Small intestine (tissue), 7 donors: Measurements from ENCODE around the gene SUPT4H1. TPM values are rescaled to one million over a fixed set of nuclear protein-coding genes. Genes with fewer than 3 reads are reported as not detected.

ENCODE experiments used
- DNase-seq, 2 donors: peaks; one replicate each; pipeline versions ENCODE4 v3.0.0 to v3.0.0-alpha.2; 2013
- FAIRE-seq: peaks from 2 replicates; lab custom pipeline; 2012; peaks lifted over from hg19 to GRCh38; lab: Jason Lieb, UNC
- H3K27ac ChIP-seq, 3 donors: one replicate each; pipeline ENCODE4 v1.5.1; 2013; ENCODE audit warnings: low read length in 2 of 3, mild to moderate bottlenecking in 2 of 3, control low read depth in 1 of 3, inconsistent platforms in 1 of 3, low read depth in 1 of 3, moderate library complexity in 1 of 3
- H3K27me3 ChIP-seq, 3 donors: one replicate each; pipeline ENCODE4 v1.6.1; 2013; ENCODE audit warnings: low read length in 3 of 3, inconsistent platforms in 1 of 3; ENCODE audit not compliant: control insufficient read depth in 3 of 3, insufficient read depth in 3 of 3
- H3K36me3 ChIP-seq, 3 donors: one replicate each; pipeline ENCODE4 v1.6.1; 2013; ENCODE audit warnings: low read length in 3 of 3, inconsistent platforms in 1 of 3, low read depth in 1 of 3, mild to moderate bottlenecking in 1 of 3, moderate library complexity in 1 of 3; ENCODE audit not compliant: control insufficient read depth in 3 of 3, insufficient read depth in 2 of 3
- H3K4me1 ChIP-seq, 3 donors: one replicate each; pipeline ENCODE4 v1.6.1; 2013; ENCODE audit warnings: low read length in 2 of 3, inconsistent platforms in 1 of 3, low read depth in 1 of 3, mild to moderate bottlenecking in 1 of 3, moderate library complexity in 1 of 3; ENCODE audit not compliant: control insufficient read depth in 3 of 3, insufficient read depth in 2 of 3
- H3K4me3 ChIP-seq, 3 donors: one replicate each; pipeline ENCODE4 v1.5.1; 2013; ENCODE audit warnings: low read length in 3 of 3, control low read depth in 1 of 3, inconsistent platforms in 1 of 3, low read depth in 1 of 3, mild to moderate bottlenecking in 1 of 3, moderate library complexity in 1 of 3
- H3K9me3 ChIP-seq, 2 donors: one replicate each; pipeline ENCODE4 v1.6.1; 2013; ENCODE audit warnings: low read depth in 1 of 2, low read length in 1 of 2; ENCODE audit not compliant: control insufficient read depth in 2 of 2, insufficient read depth in 1 of 2
- WGBS, 3 donors: extraction: QIAGEN DNeasy Blood & Tissue Kit; methylation state at CpG; one replicate each; pipeline ENCODE4 v1.1.7; 2013; 5-methylcytosine and 5-hydroxymethylcytosine counted together
- polyA plus RNA-seq, 4 donors: library from polyadenylated mRNA; stranded (reverse) in 3 of 4; unstranded in 1 of 4; fragments of 200-250 nt in 3 of 4; fragments of 120-200 nt in 1 of 4; gene quantifications; one replicate each; pipeline versions ENCODE4 v1.2.1 to v1.2.3, GENCODE V29; 2013
- donor health status: healthy with polysubstance abuse.
- donor health status: control.
- donor health status: control.
- donor health status: Bipolar disorder and iron deficiency.
- donor health status: healthy.

The SUPT4H1 gene
- polyA plus RNA-seq, 4 donors: 70.3 to 102 (median 79.7) TPM

GRCh38 chr17:58325976-58326468, 26.0 kb downstream of the SUPT4H1 start:
- FAIRE-seq: no peak
- Histone ChIP-seq H3K4me1 (peaks cover 0 to 19% (median 3%) of the 10 kb centered on the region in 3 donors), H3K27ac (no peak overlapping the region), H3K36me3 (peaks cover 0 to 9% (median 0%) of the 10 kb centered on the region in 3 donors), H3K4me3 (no peak overlapping the region), H3K27me3 (peaks cover 0 to 9% (median 2%) of the 10 kb centered on the region in 3 donors), H3K9me3 (no peaks in the 10 kb centered on the region)
- WGBS, 3 donors: 74 to 81% (median 78%) methylated on average over 11 of the region's 11 CpGs
- DNase-seq: no peak

DNA sequence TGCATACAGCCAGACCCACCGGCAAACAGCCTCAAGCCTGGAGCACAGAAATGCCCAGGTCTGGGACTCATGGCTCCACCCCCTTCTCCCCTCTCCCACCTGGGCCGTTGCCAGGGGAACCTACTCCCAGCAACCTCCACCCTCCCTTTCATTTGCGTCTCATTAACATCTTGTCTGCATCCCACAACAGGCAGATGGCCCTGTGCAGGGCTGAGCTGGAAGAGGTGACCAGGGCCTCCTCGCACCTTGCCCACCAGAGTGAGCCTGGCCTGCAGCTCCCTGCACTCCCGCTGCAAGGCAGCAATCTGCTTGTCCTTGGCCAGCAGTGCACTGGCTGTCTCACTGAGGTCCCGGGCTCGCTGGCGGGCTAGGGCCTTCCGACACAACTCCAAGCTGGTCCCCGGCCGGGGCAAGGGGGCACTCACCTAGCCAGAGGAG, 26.7 kb downstream of the SUPT4H1 start:
- 70 to 77% (median 76%) methylated on average over 11 of the region's 11 CpGs for WGBS, 3 donors
- Histone ChIP-seq H3K4me3 (peak overlapping the region in 1 of 3 donors; percentile 59), H3K9me3 (no peaks in the 10 kb centered on the region), H3K36me3 (peaks cover 0 to 9% (median 0%) of the 10 kb centered on the region in 3 donors), H3K27me3 (peaks cover 0 to 9% (median 2%) of the 10 kb centered on the region in 3 donors), H3K27ac (no peak overlapping the region), H3K4me1 (peaks cover 0 to 19% (median 3%) of the 10 kb centered on the region in 3 donors)
- DNase-seq: no peak
- FAIRE-seq: no peak

- FAIRE-seq: no peak
Observed at GRCh38 chr17:58324409-58325288, 27.4 kb downstream of the SUPT4H1 start.

DNA sequence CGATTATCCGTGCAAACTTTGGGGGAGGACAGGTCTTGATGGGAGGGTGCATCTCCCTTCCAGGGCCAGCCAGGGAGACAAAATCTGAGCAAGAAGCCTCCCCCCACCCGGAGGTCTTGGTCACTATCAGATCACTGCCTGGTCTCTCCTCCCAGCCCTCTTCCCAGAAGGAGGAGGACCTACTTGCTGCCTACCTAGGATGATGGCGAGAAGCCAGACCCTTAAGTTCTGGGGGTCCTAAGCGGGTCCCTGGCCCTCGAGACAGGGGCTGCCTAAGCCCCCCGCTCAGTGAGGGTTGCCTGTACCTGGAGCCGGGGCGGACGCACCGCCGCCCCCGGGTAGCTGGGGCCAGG, 28.0 kb downstream of the SUPT4H1 start:
- peaks cover 0 to 19% (median 3%) of the 10 kb centered on the region in 3 donors for H3K4me1 ChIP-seq
- H3K4me3 ChIP-seq: peak overlapping the region in 2 of 3 donors; percentile 55 to 59
- no peak for DNase-seq
- 14 to 31% (median 28%) methylated on average over 12 to 13 of the region's 13 CpGs for WGBS, 3 donors
- no peaks in the 10 kb centered on the region for H3K9me3 ChIP-seq
- peaks cover 0 to 9% (median 0%) of the 10 kb centered on the region in 3 donors for H3K36me3 ChIP-seq
- no peak for FAIRE-seq
- no peak overlapping the region for H3K27ac ChIP-seq
- H3K27me3 ChIP-seq: peaks cover 0 to 9% (median 2%) of the 10 kb centered on the region in 3 donors

More at GRCh38 chr17:58324409-58325288, 27.4 kb downstream of the SUPT4H1 start:
- peaks cover 0 to 9% (median 0%) of the 10 kb centered on the region in 3 donors for H3K36me3 ChIP-seq
- DNase-seq: peak in 1 of 2 donors; percentile 80
- peaks cover 0 to 19% (median 3%) of the 10 kb centered on the region in 3 donors for H3K4me1 ChIP-seq
- H3K9me3 ChIP-seq: no peaks in the 10 kb centered on the region
- H3K27ac ChIP-seq: no peak overlapping the region
- peak overlapping the region; percentile 36 to 59 (median 55) for H3K4me3 ChIP-seq
- peaks cover 0 to 9% (median 2%) of the 10 kb centered on the region in 3 donors for H3K27me3 ChIP-seq
- WGBS, 3 donors: 12 to 24% (median 13%) methylated on average over 31 to 66 of the region's 66 CpGs

DNA sequence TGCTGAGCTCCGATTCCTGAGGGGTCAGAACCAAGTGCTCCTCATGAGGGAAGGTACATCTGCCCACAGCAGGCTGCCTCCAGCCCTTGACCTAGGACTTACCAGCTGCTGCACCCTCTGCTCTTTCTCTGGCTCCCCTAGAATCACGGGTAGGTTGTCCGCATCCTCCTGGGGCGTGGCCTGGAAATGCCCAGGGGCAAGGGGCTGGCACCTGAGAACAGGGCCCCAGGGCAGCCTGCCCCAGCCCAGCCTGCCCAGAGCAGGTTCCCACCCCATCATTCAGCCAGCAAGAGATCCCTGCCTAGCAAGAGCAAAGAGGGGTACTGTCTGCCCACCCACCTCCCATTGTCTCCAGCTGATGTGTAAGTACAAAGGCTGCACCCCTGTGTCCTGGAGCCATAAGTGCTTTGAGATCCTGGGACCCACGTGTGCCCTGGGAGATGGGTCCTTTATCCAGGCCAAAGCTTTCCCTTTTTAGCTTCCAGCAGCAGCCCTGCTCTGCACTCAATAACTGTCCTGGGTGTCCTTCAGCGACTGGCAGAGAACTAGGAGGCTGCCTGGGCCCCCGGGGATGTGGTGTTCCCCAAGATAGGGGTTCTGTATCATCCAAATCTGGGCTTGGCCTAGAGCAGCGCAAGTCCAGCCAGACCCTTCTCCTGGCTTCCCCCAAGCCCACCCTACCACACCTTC, 28.5 kb downstream of the SUPT4H1 start:
- no peak for DNase-seq
- H3K27ac ChIP-seq: no peak overlapping the region
- H3K4me3 ChIP-seq: peak overlapping the region in 1 of 3 donors; percentile 59
- H3K36me3 ChIP-seq: peaks cover 0 to 9% (median 0%) of the 10 kb centered on the region in 3 donors
- WGBS, 3 donors: 57 to 74% (median 62%) methylated on average over 8 of the region's 8 CpGs
- H3K27me3 ChIP-seq: peaks cover 0 to 8% (median 2%) of the 10 kb centered on the region in 3 donors
- H3K9me3 ChIP-seq: no peaks in the 10 kb centered on the region
- H3K4me1 ChIP-seq: peaks cover 0 to 19% (median 3%) of the 10 kb centered on the region in 3 donors
- no peak for FAIRE-seq

DNA sequence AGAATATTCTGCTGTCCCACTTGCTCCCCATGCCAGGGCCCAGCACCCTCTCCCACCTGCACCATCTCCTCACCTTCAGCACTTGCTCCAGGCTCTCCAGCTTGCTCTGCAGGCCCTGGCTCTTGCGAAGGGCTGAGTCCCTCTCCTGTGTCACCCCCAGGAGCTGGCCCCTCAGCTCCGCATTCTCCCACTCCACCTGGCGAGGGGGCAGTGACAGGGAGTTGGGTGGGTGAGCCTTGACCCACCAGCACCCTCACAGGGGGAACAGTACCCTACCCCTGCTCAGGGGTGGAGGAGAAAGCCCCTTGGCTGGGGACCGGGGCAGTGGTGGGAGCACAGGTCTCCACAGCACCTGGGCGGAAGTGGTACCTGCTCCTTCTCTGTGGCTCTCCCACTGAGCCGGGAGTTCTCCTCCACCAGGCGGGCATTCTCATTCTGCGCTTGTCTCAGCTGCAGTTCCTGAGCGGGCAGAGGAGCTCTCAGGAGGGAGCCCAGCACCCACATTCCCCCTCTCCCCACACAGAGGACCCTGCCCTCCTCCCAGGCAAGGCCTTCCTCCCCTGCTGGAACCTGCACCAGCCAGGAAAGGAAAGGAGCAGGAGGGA, 29.3 kb downstream of the SUPT4H1 start:
- WGBS, 3 donors: 95 to 98% (median 98%) methylated on average over 9 of the region's 9 CpGs
- DNase-seq (no peak), FAIRE-seq (no peak)
- H3K27ac ChIP-seq: no peak overlapping the region
- H3K36me3 ChIP-seq: peaks cover 0 to 11% (median 0%) of the 10 kb centered on the region in 3 donors
- H3K4me3 ChIP-seq: no peak overlapping the region
- peaks cover 0 to 3% (median 2%) of the 10 kb centered on the region in 3 donors for H3K27me3 ChIP-seq
- H3K4me1 ChIP-seq: peaks cover 0 to 22% (median 3%) of the 10 kb centered on the region in 3 donors
- H3K9me3 ChIP-seq: no peaks in the 10 kb centered on the region

GRCh38 chr17:58321571-58322525, 30.2 kb downstream of the SUPT4H1 start:
- H3K36me3 ChIP-seq: peaks cover 0 to 11% (median 0%) of the 10 kb centered on the region in 3 donors
- peaks cover 0 to 3% (median 2%) of the 10 kb centered on the region in 3 donors for H3K27me3 ChIP-seq
- H3K4me3 ChIP-seq: no peak overlapping the region
- H3K9me3 ChIP-seq: no peaks in the 10 kb centered on the region
- DNase-seq (no peak), FAIRE-seq (no peak)
- H3K27ac ChIP-seq: no peak overlapping the region
- H3K4me1 ChIP-seq: peaks cover 0 to 25% (median 3%) of the 10 kb centered on the region in 3 donors
- 91 to 94% (median 92%) methylated on average over 18 of the region's 18 CpGs for WGBS, 3 donors
